Fibroblast of skin of left quadriceps (primary cell): ENCODE results near the gene ASB8.

Experiments
- DNase-seq, 2 experiments: peaks; one replicate each; pipeline ENCODE4 v3.0.0-alpha.2; 2013; ENCODE audit warnings: low read depth in 2 of 2

ASB8 gene, protein sequence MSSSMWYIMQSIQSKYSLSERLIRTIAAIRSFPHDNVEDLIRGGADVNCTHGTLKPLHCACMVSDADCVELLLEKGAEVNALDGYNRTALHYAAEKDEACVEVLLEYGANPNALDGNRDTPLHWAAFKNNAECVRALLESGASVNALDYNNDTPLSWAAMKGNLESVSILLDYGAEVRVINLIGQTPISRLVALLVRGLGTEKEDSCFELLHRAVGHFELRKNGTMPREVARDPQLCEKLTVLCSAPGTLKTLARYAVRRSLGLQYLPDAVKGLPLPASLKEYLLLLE

DNA sequence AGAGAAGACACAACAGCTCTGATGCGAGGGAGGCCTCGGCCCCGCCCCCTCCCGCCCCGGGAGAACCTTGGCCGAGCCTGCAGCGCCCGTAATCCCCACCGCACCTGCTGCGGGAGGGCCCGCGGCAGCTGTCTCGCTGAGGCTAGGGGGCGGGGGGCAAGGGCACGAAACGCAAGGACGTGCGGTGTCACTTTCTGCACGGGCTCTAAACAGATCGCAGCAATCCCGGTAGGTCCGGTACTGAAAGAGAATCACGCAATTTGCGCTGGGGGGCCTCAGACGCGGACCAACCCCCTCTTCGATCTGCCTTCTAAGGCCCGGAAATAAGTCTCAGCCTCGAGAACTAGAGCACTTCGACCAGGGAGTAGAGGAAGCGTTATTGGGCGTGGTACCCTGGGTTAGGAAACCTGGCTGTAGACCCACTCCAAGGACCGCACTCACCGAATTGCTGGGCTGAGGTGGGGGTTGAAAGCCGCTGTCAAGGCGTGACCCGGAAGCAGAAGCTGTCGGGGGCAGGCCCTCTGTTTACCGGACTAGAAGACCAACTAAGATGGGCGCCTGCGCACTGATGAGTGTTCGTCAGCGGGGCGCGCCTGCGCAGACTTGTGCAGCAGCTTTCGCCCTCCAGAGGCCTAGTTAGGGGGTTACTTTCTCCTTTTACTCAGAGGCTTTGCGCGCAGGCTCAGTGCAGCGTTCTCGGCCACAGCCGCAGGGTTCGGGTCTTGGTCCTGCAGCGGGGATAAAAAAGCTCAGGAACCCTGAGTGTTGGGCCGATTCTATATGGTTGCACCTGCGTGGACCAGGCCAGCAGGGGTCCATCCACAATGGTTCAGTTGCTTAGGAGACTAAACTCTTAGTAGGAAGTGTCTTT lies at the start of gene ASB8:
Gene ASB8 (minus strand): TSS at position 498 of the 871 bp plus-strand sequence. CDS start 4,019 bp downstream, outside the sequence.
- peak; percentile 95 for DNase-seq

DNA sequence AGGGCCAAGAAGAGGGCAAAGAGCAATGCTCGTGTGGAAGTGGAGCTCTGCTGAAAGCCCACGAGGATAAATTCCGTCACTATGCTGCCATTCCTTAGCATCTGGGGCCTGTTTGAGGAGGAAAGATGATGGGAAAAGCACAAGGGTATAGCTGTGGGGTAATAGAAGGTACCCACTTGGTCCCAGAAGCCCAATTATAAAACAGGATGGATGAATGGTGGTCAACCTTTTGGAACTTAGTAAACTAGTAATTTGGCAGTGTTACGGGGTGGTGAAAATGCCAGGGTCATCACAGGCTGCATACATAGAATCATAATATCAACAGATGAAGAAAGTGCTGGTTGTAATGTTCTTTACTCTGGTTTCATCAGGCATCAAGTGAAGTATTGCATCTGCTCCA lies 45.9 kb upstream of the ASB8 start, which contains the start of gene OR10AD1:
Gene OR10AD1 (minus strand): TSS at position 101 of the 400 bp plus-strand sequence. CDS start 0 bp downstream, at position 101.
- no peak for DNase-seq

DNA sequence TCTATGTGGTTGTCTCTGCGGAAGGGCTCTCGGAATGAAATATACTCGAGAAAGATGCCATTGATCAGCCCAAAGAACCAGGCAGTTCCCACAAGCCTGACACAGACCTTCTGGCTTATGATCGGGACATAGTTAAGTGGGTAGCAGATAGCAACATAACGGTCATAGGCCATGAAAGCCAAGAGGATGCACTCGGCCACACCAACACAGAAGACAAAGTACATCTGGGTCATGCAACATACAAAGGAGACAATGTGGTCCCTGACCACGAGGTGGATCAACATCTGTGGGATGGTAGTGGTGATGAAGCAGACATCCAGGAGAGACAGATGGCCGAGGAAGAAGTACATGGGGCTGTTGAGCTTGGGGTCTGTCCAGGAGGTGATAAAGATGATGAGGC lies 45.5 kb upstream of the ASB8 start:
- DNase-seq = no peak

DNA sequence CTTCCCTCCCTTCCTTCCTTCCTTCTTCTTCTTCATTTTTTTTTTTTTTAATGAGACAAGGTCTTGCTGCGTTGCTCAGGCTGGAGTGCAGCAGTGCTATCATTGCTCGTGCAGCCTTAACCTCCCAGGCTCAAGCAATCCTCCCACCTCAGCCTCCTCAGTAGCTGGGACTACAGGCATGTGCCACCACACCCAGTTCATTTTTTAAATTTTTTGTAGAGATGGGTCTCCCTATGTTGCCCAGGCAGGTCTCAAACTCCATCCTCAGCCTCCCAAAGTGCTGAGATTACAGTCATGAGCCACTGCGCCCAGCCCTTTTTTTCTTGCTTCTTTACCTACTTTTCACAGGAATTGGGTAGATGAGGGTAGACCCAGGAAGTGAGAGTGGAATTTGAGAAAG lies 44.2 kb upstream of the ASB8 start:
- no peak for DNase-seq

DNA sequence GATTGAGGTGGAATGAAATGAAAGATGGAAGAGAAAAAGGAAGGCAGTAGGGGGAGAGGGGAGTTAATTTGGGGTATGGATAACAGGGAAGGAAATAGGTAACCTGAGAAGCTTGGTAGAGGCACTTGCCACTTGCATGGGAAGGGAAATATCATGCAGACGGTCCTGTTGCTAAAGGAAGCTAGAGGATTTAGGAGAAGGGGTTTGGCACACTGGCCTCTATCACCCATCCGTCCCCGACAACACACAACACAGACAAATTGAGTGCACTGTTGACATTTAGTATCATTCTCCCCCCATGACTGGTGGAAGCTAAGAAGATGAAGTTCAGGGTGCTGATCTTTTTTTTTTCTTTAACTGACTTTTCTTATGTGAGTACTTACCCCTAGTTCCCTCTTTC lies 43.8 kb upstream of the ASB8 start:
- no peak for DNase-seq

DNA sequence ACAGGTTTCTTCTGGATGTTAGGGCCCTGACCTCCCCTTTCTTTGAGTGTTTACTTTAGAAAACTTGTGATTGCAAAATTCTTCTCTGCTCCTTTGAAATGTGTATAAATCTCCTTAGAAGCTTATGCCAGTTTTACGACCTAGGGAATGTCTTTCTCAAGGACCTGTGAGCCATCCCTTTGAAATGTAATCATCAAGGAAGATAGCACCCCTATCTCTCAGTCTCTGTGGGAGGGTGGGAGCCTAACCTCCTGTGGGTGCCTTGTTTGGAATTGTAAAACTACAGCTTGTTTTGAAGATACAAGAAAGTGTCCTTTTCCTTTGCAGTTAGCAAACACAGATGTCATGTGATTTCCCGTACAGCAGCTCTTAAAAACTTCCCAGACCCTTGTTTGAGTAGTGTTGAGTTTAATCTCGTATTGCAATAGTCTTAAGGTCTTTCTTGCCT lies 42.5 kb upstream of the ASB8 start:
- peak in 1 of 2 experiments; percentile 37 for DNase-seq

DNA sequence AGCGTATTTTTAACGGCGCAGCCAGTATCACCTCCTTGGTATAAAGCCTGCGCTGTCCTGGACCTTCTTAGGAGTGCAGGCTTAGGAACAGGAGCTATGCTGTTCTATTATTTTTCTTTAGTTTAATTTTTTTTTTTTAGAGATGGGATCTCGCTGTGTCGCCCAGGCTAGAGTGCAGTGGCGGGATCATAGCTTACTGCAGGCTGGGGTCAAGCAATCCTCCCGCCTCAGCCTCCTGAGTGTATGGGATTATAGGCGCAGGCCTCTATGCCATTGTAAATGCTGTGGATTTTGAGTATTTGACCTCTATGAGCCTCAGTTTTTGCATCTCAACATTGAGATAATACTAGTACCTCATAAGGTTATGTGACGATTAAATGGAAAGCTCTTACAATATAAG lies 41.7 kb upstream of the ASB8 start:
- DNase-seq = no peak

DNA sequence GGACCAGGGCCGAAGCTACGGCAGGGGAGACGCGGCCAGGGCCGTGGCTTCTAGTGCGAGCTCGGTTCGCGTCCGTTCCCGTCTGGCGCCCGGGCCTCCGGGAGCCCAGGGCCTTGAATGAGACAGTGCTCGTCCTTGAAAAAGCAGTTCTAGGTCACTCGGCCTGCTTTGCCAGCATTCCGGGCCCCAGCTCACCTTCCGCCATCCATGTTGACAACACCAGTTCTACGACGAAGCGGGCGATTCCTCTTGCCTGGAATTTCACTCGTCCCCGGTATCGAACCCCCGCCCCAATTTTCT lies 41.3 kb upstream of the ASB8 start:
- DNase-seq = no peak

DNA sequence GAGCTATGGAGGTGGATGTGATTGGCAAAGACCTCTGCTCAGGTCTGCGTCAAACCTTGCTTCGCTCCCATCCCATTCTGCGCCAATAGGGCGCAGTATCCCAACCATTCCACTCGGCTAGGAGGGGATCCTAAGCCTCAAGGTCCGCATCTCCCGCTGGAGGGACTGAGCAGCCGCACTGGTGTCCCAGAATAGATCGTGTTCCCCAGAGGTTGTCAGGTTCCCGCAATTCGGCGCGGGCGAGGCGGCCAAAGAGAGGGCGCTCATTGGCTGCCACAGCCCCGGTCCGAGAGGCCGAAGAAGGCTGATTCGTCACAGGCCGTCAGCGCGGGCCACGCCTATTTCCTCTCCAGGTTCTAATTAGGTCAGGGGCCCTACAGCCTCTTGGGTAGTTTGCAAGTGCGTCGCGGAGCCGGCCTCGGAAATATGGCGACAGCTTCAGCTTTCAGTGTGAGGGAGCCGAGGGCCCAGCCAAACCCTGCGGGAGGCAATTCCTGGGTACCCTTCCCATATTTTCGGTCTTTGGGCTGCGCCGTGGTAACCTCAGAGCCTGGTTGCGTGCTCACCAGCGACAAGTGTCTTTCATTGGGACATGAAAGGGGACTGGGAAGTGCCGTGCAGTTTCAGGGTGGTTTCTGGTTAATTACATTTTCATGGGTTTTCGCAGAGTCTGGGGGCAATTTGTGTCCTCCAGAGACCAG lies 40.8 kb upstream of the ASB8 start:
- DNase-seq = peak; percentile 84 to 86

DNA sequence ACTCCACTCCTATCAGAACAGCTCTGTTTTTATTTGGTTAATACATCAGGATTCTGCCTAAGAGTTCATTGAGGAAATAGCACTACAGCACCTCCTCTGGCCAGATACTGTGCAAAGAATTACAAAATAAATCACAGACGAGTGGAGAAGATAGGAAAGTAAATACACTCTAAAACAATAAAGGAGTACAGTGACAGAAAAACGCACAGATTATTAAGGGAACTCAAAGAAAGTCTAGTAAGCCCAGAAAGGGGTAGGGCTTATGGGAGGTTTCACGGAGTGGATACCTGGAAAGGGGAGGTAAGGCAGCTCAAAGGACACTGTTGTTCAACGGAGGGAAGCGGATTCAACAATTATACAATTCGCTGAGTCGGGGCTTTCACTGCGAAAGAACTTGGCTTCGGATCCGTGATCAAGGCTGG lies 40.2 kb upstream of the ASB8 start:
- DNase-seq = no peak

DNA sequence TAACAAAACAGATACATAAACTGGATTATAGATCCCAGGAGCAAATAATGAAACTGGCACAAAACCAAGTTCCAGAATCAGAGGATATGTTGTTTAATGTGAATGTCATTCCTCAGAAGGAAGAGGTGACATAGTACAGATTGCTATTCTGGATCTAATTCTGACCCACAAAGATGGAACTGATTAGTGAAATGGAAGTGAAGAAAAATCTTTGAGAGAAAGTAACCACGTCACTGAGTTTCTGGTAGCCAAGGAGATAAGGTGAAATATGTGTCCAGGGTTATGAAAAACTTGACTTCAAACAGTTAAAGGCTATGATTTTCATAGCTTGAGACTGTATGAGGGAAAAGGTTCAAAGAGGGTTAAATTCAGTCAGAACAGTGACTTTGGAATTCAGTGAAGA lies 37.5 kb upstream of the ASB8 start:
- peak; percentile 54 to 55 for DNase-seq

DNA sequence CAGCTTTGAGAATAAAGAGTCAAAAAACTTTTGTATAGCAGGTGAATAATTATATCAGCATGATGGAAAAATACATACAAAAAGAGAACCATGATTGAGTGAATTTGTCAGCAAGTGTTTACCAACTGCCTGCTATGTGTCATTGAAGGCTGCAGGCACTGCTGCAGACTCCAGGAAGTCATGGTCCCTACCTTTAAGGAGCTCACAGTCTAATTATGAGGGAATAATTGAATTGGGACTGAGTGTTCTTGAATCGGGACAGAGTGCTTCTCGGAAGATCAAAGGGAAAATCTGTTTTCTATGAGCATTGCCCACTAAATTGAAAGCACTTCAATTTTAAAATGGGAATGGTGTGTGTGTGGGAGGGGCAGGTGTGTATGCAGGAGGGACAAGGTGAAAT lies 36.3 kb upstream of the ASB8 start:
- DNase-seq = no peak

DNA sequence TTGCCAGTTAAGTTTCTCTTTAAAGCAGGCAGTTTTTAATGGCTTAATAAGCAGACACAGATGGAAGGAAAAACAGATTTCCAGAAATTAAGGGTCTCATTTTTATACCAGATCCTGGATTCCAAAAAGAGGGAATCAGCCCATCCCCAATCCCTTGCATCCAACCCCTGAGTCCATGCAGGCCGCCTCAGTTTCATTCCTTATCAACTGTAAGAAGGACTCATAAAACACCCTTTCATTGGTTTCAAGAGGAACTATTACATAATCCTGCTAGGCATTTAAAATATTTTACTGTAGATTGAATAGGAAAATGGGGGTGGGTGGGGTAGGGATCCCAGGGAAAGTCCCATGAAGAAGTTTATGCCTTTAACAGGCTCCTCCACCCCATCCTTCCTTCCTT lies 35.5 kb upstream of the ASB8 start:
- no peak for DNase-seq

DNA sequence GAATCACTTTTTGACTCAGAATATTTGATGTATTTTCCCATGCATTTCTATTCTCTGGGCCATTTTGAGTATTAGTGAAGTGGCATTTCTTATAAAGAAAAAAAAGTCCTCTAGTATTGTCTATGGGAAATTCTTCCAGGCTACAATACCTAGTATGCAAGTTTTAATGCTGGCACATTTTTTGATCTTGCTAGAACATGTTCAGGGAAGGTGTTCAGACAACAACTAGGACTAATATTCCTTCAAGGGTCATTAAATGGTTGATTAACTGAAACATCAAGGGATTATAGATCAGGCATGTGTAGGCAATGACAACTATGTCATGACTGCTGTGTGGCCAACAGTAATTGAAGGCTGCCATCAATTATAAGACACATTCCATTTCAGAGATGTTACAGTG lies 33.8 kb upstream of the ASB8 start:
- no peak for DNase-seq

DNA sequence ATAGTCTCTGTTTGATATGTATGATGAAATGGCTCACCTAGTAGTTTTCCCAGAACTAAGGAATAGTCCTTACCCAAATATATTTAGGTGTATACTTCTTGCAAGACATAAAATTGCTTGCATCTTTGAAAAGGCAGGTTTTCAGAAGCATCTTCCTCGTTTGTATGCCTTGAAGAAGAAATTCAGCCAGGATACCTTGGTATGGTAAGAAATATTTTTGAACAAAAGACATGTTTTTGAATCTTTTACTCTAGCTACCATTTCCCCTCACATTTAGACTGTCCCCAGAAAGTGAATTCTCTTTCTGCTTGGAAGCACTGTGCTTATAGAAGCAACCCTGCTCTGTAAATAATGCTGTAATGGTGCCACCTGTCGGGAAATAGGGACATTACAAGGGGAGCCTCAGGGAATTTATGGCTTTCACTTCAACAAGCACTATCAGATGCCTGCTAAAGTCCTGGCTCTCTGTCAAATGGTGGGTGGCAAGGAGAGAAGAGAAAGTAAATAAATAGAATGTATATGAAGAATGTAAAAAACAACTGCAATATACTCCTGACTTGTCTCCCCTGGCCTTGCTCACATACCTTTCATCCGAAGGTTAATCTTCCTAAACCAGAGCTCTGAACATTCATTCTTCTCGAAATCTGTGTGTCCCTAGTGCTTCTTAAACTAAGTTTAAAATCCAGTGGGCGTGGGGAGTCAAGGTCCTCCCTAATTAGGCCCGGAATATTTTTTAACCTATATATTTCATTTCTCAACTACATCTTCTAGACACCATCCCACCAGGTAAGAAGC lies 32.2 kb upstream of the ASB8 start:
- peak; percentile 48 to 49 for DNase-seq

DNA sequence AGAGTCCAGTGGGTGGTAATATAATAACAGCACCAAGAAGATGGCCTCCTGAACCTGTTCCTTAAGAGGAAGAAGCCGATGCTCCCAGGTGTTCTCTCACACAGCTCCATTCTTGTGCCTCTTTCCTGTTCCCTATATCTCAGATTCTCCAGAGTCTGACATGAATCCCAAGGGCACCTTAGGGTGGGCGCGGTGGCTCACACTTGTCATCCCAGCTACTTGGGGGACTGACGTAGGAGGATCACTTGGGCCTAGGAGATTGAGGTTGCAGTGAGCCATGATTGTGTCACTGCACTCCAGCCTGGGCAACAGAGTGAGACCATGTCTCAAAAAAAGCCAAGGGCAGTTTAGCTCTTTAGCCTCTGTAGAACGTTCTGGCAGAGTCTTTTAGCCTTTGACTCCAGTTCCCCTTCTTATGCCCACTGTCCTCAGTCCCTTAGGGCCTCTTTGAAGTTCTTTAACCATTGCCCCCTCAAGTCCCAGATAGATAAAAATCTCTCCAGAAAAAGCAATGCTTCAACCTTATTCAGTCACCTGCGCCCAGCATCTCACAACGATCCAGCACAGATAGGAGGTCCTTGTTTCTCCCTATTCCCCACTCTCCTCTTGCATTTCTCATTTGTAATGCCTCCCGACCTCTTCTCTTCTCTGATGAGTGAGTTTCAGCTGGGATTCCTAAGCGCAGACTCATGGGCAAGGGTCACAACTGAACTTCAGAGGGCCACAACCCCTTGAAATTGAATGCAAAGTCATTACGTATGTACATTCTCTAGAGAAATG lies 30.8 kb upstream of the ASB8 start:
- no peak for DNase-seq

DNA sequence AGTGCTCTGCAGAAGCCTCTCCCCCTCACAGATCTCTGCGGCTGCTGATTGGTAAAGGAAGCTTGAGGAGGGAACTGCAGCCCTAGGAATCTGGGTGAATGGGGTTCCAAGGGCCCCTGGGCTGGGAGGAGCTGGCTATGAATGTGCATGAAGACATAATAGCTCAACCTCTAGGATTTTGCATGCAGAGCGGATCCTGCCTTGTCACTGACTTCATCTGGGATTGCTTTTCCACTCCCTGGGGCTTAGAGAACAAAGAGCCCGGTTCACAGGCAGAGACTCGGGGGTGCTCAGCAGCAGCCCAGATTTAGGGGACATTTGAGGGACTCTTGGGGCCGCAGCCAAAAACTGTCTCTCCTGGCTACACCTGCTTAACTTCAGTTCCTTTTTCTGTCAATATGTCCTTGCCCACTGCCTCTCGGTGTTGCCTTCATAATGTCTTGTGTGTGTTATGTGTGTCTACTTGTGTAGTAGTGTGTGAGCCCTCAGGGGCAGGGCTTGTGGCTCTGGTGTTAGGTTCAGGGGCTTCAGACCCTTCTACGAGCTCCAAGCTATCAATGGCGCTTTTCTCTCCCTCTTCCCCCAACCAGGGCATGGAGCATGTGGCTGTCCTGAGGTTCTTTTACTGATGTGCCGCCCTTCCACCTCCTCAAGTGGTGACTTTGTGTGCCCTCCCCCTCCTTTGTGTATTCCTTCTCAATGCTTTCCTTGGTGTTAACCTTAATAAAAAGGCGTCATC lies 28.0 kb upstream of the ASB8 start:
- DNase-seq = no peak

DNA sequence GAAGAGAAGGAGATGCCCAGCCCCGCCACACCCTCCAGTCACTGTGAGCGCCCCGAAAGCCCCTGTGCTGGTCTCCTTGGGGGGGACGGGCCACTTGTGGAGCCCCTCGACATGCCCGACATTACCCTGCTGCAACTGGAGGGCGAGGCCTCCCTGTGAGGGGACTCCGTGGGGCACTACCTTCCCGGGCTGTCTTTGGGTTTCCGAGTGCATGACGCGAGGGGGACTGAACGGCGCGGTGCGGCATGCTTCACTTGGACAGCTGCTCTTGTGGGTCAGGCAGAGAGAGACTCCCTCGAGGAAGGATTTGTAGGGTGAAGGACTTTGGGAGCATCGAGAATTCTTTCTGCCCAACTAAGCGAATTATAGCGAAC lies 27.2 kb upstream of the ASB8 start:
- no peak for DNase-seq

DNA sequence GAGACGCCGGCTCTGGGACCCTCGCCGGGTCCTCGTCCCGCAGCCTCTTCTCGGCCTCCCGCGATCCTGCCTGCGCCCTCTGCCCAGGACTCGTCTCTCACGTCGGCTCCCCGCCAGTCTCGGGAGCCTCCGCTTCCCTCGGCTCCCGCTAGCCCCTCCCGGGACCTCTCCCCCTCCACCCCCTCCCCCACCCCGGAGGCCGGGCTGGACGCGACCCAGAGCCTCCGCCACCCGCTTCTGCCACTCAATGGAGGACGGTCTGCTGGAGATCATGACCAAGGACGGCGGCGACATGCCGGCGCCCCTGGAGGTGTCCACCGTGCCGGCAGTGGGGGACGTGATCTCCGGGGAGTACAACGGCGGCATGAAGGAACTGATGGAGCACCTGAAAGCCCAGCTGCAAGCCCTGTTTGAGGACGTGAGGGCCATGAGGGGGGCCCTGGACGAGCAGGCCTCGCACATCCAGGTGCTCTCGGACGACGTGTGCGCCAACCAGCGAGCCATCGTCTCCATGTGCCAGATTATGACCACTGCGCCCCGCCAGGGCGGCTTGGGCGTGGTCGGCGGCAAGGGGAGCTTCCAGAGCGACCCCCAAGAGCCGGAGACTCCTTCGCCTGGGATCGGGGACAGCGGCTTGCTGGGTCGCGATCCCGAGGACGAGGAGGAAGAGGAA lies 26.7 kb upstream of the ASB8 start:
- DNase-seq = no peak
